ENCODE measurements around the gene CCDC91.
"Not testable (repeated sequence)": the region's sequence is repeated elsewhere in the genome, so short reads cannot be mapped to it uniquely, and the experiment has no call there.

CCDC91 gene

DNA sequence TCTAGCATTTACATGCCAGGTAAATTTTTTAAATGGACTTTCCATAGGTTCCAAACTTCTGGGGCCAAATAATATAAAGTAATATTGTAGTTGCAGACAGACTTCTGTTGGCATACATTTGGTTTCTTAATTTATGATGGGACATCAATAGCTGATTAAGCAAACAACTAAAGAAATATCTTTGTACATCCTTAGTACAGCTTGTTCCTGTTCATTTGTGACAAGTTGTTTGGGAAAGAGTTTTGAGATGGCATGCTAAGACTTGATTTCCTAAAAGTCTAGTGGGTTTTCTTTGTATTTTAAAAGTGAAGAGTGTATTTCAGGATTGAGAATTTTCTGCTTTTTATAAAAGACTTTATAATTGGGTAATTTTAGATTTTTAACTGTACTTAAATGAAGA is 41.0 kb downstream of the CCDC91 start:
- DNase-seq (ENCODE audit: low read depth in 2 of 3, low spot score in 2 of 3): no peak

DNA sequence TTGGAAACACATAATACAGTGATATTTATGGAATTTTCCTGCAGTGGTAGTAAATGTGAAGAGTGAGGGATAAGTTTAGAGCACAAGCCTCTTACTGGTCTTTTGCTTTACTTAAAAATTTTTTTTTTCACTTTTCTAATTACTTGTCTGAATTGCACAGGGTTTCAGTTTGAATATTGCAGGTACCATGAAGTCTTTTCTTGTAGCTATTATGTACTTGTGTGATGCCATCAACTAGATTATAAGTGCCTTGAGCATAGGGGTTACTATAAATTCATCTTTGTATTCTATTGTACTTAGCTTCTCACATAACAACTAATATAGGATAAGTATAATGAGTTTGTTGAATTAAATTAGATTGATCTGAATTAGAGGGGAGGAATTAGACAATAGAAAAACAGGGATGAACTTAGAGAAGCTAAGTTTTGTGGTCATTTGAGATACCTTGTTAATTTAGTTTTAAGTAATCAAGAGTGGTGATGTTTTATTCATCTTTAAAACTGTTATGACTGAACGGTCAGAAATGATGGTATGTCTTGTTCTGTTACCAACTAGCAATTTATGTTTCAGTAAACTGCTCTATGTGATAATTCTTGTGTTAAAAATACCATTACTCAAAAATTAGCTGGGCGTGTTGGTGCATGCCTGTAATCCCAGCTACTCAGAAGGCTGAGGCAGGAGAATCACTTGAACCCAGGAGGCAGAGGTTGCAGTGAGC is 42.1 kb downstream of the CCDC91 start:
- DNase-seq (ENCODE audit: low read depth in 2 of 3, low spot score in 2 of 3): no peak

- DNase-seq (ENCODE audit: low read depth in 2 of 3, low spot score in 2 of 3): no peak
Measured at GRCh38 chr12:28234444-28234843, 44.2 kb downstream of the CCDC91 start.

- no peak for DNase-seq (ENCODE audit: low read depth in 2 of 3, low spot score in 2 of 3)
Measured at GRCh38 chr12:28235015-28235414, 44.8 kb downstream of the CCDC91 start.

- no peak for DNase-seq (ENCODE audit: low read depth in 2 of 3, low spot score in 2 of 3)
Measured at GRCh38 chr12:28235985-28236384, 45.7 kb downstream of the CCDC91 start.

DNA sequence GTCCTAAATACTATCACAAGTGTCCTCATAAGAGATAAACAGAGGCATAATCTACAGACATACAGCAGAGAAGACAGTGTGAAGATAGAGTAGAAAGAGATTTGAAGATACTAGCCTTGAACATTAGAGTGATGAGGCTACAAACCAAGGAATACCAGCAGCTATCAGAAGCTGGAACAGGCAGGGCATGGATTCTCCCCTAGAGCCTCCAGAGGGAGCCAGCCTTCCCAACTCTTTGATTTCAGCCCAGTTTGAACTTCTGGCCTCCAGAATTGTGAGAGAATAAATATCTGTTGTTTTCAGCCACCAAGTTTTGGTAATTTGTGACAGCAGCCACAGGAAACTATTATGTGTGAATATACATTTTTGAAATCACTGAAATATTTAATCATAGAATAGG is 47.2 kb downstream of the CCDC91 start:
- no peak for DNase-seq (ENCODE audit: low read depth in 2 of 3, low spot score in 2 of 3)

DNA sequence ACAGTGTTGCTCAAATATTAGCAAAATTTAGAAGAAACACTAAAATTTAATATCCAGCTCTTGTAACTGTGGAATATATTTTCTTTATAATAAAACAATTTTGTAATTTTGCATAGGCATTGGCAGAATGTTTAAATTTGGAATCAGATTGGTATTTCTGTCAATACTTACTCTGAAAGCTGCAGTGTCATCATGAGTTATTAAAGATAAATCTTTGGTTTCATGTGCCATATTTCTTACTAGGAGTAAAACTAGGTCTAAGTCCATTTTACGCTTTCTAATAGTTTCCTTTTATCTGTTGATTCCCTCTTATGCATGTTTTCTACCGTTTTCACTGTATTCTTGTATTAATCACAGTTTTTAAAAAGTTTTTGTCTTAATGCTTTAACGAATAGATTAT is 49.7 kb downstream of the CCDC91 start:
- no peak for DNase-seq (ENCODE audit: low read depth in 2 of 3, low spot score in 2 of 3)

- no peak for DNase-seq (ENCODE audit: low read depth in 2 of 3, low spot score in 2 of 3)
Measured at GRCh38 chr12:28240853-28241252, 50.6 kb downstream of the CCDC91 start.

DNA sequence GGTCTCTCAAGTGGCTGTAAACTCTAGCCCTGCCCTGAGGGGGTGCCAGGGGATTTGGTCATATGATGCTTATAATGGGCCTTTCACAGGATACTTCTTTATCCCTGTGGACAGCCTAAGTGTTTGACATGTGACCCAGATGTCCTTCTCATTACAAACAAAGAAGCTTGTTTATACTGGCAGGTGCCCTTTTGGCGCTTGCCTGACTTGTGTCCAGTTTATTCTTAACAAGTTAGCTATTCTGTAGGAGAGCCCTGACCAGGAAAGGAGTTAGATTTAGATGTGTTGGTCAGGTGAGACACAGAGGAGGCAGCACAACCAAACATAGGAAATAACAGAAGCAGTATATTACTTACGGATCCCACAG is 51.9 kb downstream of the CCDC91 start:
- DNase-seq (ENCODE audit: low read depth in 2 of 3, low spot score in 2 of 3): no peak

GRCh38 chr12:28242496-28243309 is 52.4 kb downstream of the CCDC91 start:
- DNase-seq (ENCODE audit: low read depth in 2 of 3, low spot score in 2 of 3): no peak

- no peak for DNase-seq (ENCODE audit: low read depth in 2 of 3, low spot score in 2 of 3)
Measured at GRCh38 chr12:28243310-28243633, 53.0 kb downstream of the CCDC91 start.

DNA sequence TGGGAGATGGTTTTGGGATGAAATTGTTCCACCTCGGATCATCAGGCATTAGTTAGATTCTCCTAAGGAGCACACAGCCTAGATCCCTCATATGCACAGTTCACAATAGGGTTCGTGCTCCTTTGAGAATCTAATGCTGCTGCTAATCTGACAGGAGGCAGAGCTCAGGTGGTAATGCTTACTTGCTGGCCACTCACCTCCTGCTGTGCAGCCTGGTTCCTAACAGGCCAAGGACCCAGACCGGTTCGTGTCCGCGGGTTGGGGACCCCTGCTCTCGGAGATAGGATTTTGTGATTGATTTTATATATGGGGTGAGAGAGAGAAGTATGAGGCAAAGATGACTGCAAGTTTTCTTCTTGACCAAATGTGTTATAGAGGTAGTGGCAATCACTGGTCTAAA is 57.5 kb downstream of the CCDC91 start:
- DNase-seq (ENCODE audit: low read depth in 2 of 3, low spot score in 2 of 3): no peak

DNA sequence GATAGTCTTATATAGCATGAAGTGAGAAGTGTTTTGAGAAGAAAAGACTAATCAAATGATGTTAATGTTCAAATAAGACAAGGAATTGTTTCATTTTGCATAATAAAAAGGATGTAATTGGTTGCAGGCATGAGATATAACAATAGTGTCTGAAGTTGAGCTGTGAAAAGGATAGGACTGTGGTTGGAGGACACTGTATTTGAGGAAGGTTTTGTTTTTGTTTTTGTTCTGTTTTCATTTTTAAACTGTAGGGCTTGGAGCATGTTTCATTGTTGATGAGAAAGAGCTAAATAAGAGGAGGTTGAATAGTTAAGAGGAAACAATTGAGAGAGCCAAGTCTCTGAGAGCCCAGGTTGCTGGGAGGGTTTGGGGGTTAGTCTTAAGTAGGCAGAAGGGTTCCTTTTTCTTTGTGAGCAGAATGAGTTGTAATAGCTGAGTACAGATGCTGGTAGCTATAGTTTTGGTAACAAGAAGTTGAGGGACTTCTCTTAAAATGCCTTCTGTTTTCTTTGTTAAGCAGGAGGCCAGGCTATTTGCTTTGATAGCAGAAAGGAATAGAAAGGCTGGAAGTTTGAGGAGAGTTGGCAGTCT is 58.4 kb downstream of the CCDC91 start:
- no peak for DNase-seq (ENCODE audit: low read depth in 2 of 3, low spot score in 2 of 3)

GRCh38 chr12:28253161-28253641 is 62.9 kb downstream of the CCDC91 start:
- peak; percentile 12 to 15 (median 13) for DNase-seq (ENCODE audit: low read depth in 2 of 3, low spot score in 2 of 3)

DNA sequence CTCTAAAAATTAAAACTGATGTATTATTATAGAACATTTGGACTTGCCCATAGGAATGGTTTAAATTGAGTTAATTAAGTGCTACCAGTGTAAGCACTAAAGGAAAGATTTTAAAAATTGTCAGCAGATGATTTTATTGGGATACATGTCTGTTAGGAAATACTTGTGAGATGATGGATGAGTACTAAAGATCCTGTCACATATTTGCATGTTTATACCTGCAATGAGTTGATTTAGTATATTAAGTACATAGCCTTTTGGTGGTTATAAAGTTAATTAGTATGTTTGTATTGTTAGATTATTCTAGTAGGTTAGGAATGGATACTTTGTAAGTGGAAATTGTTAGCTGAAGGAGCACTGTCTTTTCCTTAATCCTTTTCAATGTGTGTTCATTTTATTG is 67.2 kb downstream of the CCDC91 start:
- DNase-seq (ENCODE audit: low read depth in 2 of 3, low spot score in 2 of 3): no peak

DNA sequence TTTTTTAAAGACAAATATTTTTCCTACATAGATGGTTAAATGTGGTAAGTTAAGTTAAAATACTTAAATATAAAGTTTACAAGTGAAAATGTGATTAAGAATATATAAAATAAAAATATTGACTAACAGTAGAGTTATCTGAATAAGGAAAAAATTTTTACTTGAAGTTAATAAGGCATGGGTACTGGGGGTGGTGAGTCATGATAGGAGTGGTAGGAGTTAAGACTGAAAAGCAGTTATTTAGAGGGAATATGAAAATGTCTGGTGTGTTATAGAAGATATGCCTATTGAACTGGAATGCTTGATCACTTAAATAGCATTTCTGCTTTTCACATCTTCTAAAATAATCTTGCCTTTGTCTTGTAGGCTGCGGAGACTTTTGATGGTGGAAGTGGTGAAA is 68.7 kb downstream of the CCDC91 start:
- no peak for DNase-seq (ENCODE audit: low read depth in 2 of 3, low spot score in 2 of 3)

DNA sequence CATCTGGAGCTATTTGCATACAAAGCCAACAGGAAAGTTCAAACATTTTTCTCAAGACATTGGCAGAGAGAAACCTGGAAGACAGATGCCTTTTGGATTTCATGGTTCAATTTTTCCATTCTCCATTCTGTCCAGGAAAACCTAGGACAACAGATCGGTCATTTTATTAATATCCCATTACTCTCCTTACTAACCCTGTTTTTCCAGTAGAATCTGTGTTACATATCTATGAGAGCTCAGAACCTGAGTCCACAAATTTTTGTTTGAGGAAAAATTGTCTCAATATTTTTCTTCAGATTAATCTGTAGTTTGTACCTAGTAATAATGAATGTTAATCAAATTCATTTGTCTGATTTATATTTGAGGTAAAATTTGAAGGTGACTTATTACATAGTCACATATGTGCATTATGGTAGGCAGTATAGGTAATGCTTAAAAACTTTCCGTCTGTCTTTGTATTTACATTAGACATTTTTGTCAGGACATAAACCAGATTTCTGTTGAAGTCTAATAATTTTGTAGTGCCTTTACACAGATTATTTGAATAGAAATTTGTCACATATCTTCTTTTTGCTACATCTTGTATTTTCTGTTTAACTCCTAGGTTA is 75.3 kb downstream of the CCDC91 start:
- DNase-seq (ENCODE audit: low read depth in 2 of 3, low spot score in 2 of 3): no peak

- DNase-seq (ENCODE audit: low read depth in 2 of 3, low spot score in 2 of 3): not testable (repeated sequence)
Measured at GRCh38 chr12:28267920-28268607, 77.8 kb downstream of the CCDC91 start.

- DNase-seq (ENCODE audit: low read depth in 2 of 3, low spot score in 2 of 3): no peak
Measured at GRCh38 chr12:28268608-28269229, 78.5 kb downstream of the CCDC91 start.

GRCh38 chr12:28269851-28270250 is 79.6 kb downstream of the CCDC91 start:
- no peak for DNase-seq (ENCODE audit: low read depth in 2 of 3, low spot score in 2 of 3)

DNA sequence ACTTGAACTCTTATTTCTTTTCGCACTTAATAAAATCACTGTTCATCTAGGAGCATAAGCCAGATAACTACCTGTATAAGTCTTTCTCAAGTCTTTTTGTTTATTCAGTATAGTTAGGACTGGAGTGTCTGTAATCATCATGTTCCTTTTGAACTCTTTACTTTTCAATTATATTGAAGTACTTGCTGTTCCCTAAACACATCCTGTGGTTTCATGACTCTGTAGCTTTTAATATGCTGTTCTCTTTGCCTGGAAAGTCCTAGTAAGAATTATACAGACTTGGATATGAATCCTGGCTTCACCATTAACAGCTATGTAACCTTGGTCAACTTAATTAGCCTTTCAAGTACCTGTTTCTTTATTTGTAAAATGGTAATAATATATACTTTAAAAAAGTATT is 88.2 kb downstream of the CCDC91 start:
- DNase-seq (ENCODE audit: low read depth in 2 of 3, low spot score in 2 of 3): no peak
